Breast epithelium (tissue), 4 donors: ENCODE data around the gene HS3ST3A1. TPM values are rescaled to one million over a fixed set of nuclear protein-coding genes. Genes with fewer than 3 reads are reported as not detected.

Source experiments
- DNase-seq, 2 donors: peaks; one replicate each; pipeline ENCODE4 v3.0.0-alpha.2; 2019; ENCODE audit warnings: low spot score in 2 of 2
- H3K27ac ChIP-seq, 2 donors: fragments of 200-600 bp; sonication (generic) in 1 of 2; one replicate each; pipeline ENCODE4 v1.5.1; 2016 to 2019; ENCODE audit warnings: mild to moderate bottlenecking in 1 of 2
- H3K27me3 ChIP-seq, 2 donors: fragments of 200-600 bp; sonication (generic) in 1 of 2; one replicate each; pipeline versions ENCODE4 v1.5.1 to v1.6.0; 2017 to 2019; ENCODE audit warnings: control low read depth in 1 of 2, mild to moderate bottlenecking in 1 of 2
- H3K36me3 ChIP-seq: fragments of 200-600 bp; one replicate; pipeline ENCODE4 v1.5.1; 2019
- H3K4me1 ChIP-seq, 2 donors: fragments of 200-600 bp; sonication (generic); one replicate each; pipeline ENCODE4 v1.5.1; 2016 to 2019; ENCODE audit warnings: control low read depth in 1 of 2
- H3K4me3 ChIP-seq, 3 donors: fragments of 200-600 bp; sonication (generic); 1 replicate in 2 of 3; 2 replicates in 1 of 3; pipeline ENCODE4 v1.5.1; 2016 to 2019; ENCODE audit warnings: mild to moderate bottlenecking in 3 of 3, moderate library complexity in 2 of 3
- H3K9me3 ChIP-seq, 2 donors: fragments of 200-600 bp; sonication (generic) in 1 of 2; one replicate each; pipeline ENCODE4 v1.5.1; 2016 to 2019; ENCODE audit warnings: control low read depth in 1 of 2
- CTCF ChIP-seq, 3 donors: fragments of 450-650 bp; IDR thresholded peaks; one replicate each; pipeline ENCODE4 v1.5.1; 2016 to 2017; ENCODE audit warnings: antibody characterized with exemption in 3 of 3, mild to moderate bottlenecking in 3 of 3, moderate library complexity in 3 of 3
- POLR2A ChIP-seq: fragments of 450-650 bp; IDR thresholded peaks from one replicate; pipeline ENCODE4 v1.6.1; 2016; ENCODE audit warnings: antibody characterized with exemption, mild to moderate bottlenecking, moderate library complexity
- POLR2AphosphoS5 ChIP-seq, 3 donors: sonication (generic); formaldehyde crosslinking; IDR thresholded peaks; one replicate each; pipeline ENCODE4 v1.6.1; 2017; ENCODE audit warnings: antibody characterized with exemption in 3 of 3
- intact Hi-C: fragments of 100-400 bp; cut with DNase I; formaldehyde crosslinking; loops from one replicate; pipeline ENCODE4 v1.15.1; 2023; ENCODE audit warnings: low total_unique reads
- total RNA-seq, 3 donors: library from RNA; depleted of rRNA; stranded (reverse); fragments of >200 nt; gene quantifications; one replicate each; pipeline ENCODE4 v1.1.0, GENCODE V29; 2016

HS3ST3A1 gene
- total RNA-seq, 3 donors from 2014 or later, result 0.66 to 1.4 (median 1.0) TPM

- H3K4me1 ChIP-seq, result no peaks in the 10 kb centered on the region
- TF ChIP-seq POLR2A (no peak), CTCF (IDR thresholded peaks at IDR 0.05) (no peak), POLR2AphosphoS5 (IDR thresholded peaks at IDR 0.05) (no peak)
- no peak overlapping the region for H3K27ac ChIP-seq
- H3K4me3 ChIP-seq, result no peak overlapping the region
- no peaks in the 10 kb centered on the region for H3K36me3 ChIP-seq
- H3K27me3 ChIP-seq, result no peaks in the 10 kb centered on the region
- H3K9me3 ChIP-seq, result no peaks in the 10 kb centered on the region
- intact Hi-C loops, result no loop called here
- no peak for DNase-seq
Measured at GRCh38 chr17:13592427-13592826, 9.3 kb downstream of the HS3ST3A1 start.

GRCh38 chr17:13590441-13590840, 11.3 kb downstream of the HS3ST3A1 start:
- no peaks in the 10 kb centered on the region for H3K4me1 ChIP-seq
- H3K27me3 ChIP-seq, result no peaks in the 10 kb centered on the region
- no peak overlapping the region for H3K27ac ChIP-seq
- no peak for DNase-seq
- H3K4me3 ChIP-seq, result no peak overlapping the region
- no peaks in the 10 kb centered on the region for H3K9me3 ChIP-seq
- TF ChIP-seq CTCF (IDR thresholded peaks at IDR 0.05), result no peak
- no peak for TF ChIP-seq POLR2AphosphoS5 (IDR thresholded peaks at IDR 0.05)
- no peak for TF ChIP-seq POLR2A
- intact Hi-C loops, result no loop called here
- no peaks in the 10 kb centered on the region for H3K36me3 ChIP-seq

GRCh38 chr17:13589658-13590057, 12.1 kb downstream of the HS3ST3A1 start:
- no peak overlapping the region for H3K4me3 ChIP-seq
- no peaks in the 10 kb centered on the region for H3K9me3 ChIP-seq
- intact Hi-C loops, result no loop called here
- no peaks in the 10 kb centered on the region for H3K4me1 ChIP-seq
- H3K27ac ChIP-seq, result no peak overlapping the region
- H3K27me3 ChIP-seq, result no peaks in the 10 kb centered on the region
- no peak for DNase-seq
- TF ChIP-seq POLR2AphosphoS5 (IDR thresholded peaks at IDR 0.05) (no peak), POLR2A (no peak), CTCF (IDR thresholded peaks at IDR 0.05) (no peak)
- H3K36me3 ChIP-seq, result no peaks in the 10 kb centered on the region

GRCh38 chr17:13587487-13588338, 14.0 kb downstream of the HS3ST3A1 start:
- no peak for DNase-seq
- H3K27ac ChIP-seq, result no peak overlapping the region
- no peaks in the 10 kb centered on the region for H3K9me3 ChIP-seq
- H3K4me1 ChIP-seq, result no peaks in the 10 kb centered on the region
- no peaks in the 10 kb centered on the region for H3K36me3 ChIP-seq
- intact Hi-C loops, result no loop called here
- no peaks in the 10 kb centered on the region for H3K27me3 ChIP-seq
- no peak overlapping the region for H3K4me3 ChIP-seq
- TF ChIP-seq POLR2AphosphoS5 (IDR thresholded peaks at IDR 0.05) (no peak), POLR2A (no peak), CTCF (IDR thresholded peaks at IDR 0.05) (no peak)

GRCh38 chr17:13584701-13585080, 17.0 kb downstream of the HS3ST3A1 start:
- no peaks in the 10 kb centered on the region for H3K4me1 ChIP-seq
- TF ChIP-seq POLR2AphosphoS5 (IDR thresholded peaks at IDR 0.05) (no peak), POLR2A (no peak), CTCF (IDR thresholded peaks at IDR 0.05) (no peak)
- intact Hi-C loops, result no loop called here
- no peaks in the 10 kb centered on the region for H3K36me3 ChIP-seq
- no peaks in the 10 kb centered on the region for H3K9me3 ChIP-seq
- H3K4me3 ChIP-seq, result no peak overlapping the region
- H3K27me3 ChIP-seq, result no peaks in the 10 kb centered on the region
- no peak for DNase-seq
- H3K27ac ChIP-seq, result no peak overlapping the region
